ENCODE results near the gene DNPH1. TPM values are rescaled to one million over a fixed set of nuclear protein-coding genes. Genes with fewer than 3 reads are reported as not detected.

The DNPH1 gene
- total RNA-seq, result 105 and 124 TPM in 2 replicates
- polyA plus RNA-seq, result 136 and 153 TPM in 2 replicates

DNA sequence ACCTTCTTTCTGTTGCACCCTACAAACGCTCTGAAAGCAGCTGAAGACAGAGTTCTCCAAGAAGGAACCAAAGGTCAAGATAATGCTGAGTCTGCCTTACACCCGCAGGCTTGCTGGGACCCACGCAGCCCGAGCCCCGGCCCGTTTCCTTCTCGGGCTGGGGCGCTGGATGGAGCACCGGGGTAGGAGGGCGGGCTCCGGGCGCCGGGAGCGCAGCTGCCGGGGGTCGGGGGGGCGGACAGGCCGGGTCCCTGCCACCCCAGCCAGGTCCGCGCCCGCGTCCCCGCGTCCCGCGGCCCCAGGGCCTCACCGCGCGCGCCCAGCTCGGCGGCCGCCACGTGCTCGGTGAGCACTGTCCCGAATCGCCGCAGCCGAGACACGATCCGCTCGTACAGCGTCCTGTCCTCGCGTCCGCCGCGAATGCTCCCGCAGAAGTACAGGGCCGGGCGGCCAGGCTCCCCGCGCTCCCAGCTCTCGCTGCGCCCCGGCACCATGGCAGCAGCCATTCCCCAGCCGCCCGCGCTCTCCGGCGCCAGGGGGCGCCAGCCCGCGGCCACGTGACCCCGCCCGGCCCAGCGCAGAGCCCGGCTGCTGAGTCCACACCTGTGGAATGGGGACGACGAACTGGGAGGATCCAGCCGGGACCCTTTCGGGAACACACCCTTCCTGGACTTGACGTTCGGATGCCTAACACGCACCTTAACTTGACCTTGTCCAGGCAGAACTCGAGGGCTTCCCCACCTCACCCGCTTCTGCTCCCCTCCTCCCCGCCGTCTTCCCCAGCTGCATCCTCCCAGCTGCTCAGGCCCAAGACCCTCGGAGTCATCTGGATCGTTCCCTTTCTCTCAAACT lies at the start of gene DNPH1:
Gene DNPH1 (minus strand): TSS at position 531 of the 852 bp plus-strand sequence. CDS start 25 bp downstream, at position 506.
- peak within 1 kb of the TSS; percentile 68 for H3K27ac ChIP-seq

GRCh38 chr6:43278524-43279078 lies 49.3 kb upstream of the DNPH1 start:
- Histone ChIP-seq H3K27ac (peak overlapping the region; percentile 62), H3K4me1 (ENCODE audit: insufficient read depth) (peaks cover 40% of the 10 kb centered on the region), H3K4me2 (no peak overlapping the region), H4K20me1 (ENCODE audit: insufficient read depth, poor library complexity, severe bottlenecking) (no peaks in the 10 kb centered on the region), H3K79me2 (no peaks in the 10 kb centered on the region), H3K4me3 (no peak overlapping the region), H2AFZ (no peak overlapping the region), H3K27me3 (no peaks in the 10 kb centered on the region), H3K9me2 (replicated peaks; ENCODE audit: insufficient read depth) (no peaks in the 10 kb centered on the region), H3K9me3 (ENCODE audit: low read depth) (no peaks in the 10 kb centered on the region), H3K36me3 (replicated peaks; ENCODE audit: insufficient read depth, low read depth) (no peaks in the 10 kb centered on the region)
- WGBS (ENCODE audit: low lambda C conversion rate, missing lambda C conversion rate), result 64% methylated on average over 4 of the region's 4 CpGs
- DNase-seq (ENCODE audit: low spot score), result no peak
- TF ChIP-seq, protein P1, sequence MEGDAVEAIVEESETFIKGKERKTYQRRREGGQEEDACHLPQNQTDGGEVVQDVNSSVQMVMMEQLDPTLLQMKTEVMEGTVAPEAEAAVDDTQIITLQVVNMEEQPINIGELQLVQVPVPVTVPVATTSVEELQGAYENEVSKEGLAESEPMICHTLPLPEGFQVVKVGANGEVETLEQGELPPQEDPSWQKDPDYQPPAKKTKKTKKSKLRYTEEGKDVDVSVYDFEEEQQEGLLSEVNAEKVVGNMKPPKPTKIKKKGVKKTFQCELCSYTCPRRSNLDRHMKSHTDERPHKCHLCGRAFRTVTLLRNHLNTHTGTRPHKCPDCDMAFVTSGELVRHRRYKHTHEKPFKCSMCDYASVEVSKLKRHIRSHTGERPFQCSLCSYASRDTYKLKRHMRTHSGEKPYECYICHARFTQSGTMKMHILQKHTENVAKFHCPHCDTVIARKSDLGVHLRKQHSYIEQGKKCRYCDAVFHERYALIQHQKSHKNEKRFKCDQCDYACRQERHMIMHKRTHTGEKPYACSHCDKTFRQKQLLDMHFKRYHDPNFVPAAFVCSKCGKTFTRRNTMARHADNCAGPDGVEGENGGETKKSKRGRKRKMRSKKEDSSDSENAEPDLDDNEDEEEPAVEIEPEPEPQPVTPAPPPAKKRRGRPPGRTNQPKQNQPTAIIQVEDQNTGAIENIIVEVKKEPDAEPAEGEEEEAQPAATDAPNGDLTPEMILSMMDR (IDR thresholded peaks at IDR 0.05; ENCODE audit: poor library complexity), result no peak

More for the DNA sequence above, at the start of gene DNPH1:
- no peaks in the 10 kb centered on the region for H3K9me3 ChIP-seq (ENCODE audit: low read depth)
- no peaks in the 10 kb centered on the region for H4K20me1 ChIP-seq (ENCODE audit: insufficient read depth, poor library complexity, severe bottlenecking)
- peak within 1 kb of the TSS; percentile 80 for H3K4me2 ChIP-seq
- no peak for TF ChIP-seq EZH2phosphoT487 (IDR thresholded peaks at IDR 0.05; ENCODE audit: low read depth, severe bottlenecking, unreplicated experiment)
- no peak for TF ChIP-seq EZH2 (IDR thresholded peaks at IDR 0.05; ENCODE audit: borderline replicate concordance)
- TF ChIP-seq, protein P1 (IDR thresholded peaks at IDR 0.05; ENCODE audit: poor library complexity), result peak; percentile 86
- no peaks in the 10 kb centered on the region for H3K27me3 ChIP-seq
- 4% methylated on average over 39 of the region's 82 CpGs for WGBS (ENCODE audit: low lambda C conversion rate, missing lambda C conversion rate)
- peak within 1 kb of the TSS; percentile 51 for H3K4me3 ChIP-seq
- H3K4me1 ChIP-seq (ENCODE audit: insufficient read depth), result no peaks in the 10 kb centered on the region
- DNase-seq (ENCODE audit: low spot score), result peak; percentile 90
- peak within 1 kb of the TSS; percentile 75 for H2AFZ ChIP-seq
- peaks cover 8% of the 10 kb centered on the region for H3K79me2 ChIP-seq
- no peaks in the 10 kb centered on the region for H3K36me3 ChIP-seq (replicated peaks; ENCODE audit: insufficient read depth, low read depth)
- no peaks in the 10 kb centered on the region for H3K9me2 ChIP-seq (replicated peaks; ENCODE audit: insufficient read depth)

DNA sequence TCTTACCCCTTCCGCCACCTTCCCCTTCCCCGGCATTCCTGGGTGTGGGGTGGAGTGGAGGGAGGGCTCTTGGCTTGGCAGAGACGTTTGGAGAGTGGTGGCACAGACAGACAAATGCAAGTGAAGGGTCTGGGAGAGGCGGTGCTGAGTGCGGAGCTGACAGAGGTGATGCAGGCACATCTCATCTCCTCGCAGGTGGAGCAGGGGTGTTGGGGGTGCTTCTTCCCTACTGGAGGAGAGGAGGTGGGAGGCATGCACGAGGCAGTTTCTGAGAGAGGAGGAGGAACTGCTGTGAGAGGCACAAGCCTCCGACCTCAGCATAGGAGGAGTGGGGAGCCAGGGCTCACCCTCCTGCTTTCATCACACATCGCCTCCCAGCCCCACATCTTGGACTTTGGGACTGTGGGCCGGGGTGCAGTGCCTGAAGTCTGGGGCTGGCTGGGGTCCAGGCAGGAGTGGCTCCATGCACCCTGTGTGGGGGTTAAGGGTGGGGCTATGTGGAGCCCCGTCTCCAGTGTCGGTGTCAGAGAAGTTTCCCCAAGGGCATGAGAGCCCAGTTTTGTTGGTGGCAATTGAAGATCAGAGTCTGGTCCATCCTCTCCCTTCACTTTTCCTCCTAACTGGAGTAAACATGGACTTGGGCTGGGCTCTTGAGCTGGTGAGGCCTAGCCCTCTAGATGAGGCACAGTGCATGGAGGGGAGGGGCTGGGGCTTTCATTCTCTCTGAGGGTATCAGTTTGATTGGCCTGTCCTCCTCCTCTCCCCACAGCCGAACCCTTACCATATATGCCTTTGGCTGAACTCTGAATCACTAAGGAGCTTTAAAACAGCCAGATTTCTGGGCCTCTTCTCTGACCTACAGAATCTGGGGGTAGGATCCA lies 48.6 kb upstream of the DNPH1 start:
- H3K27ac ChIP-seq, result peak overlapping the region; percentile 62
- WGBS (ENCODE audit: low lambda C conversion rate, missing lambda C conversion rate), result 76% methylated on average over 13 of the region's 13 CpGs
- peak; percentile 63 for DNase-seq (ENCODE audit: low spot score)

More for the DNA sequence above, 48.6 kb upstream of the DNPH1 start:
- TF ChIP-seq EZH2 (IDR thresholded peaks at IDR 0.05; ENCODE audit: borderline replicate concordance), result no peak
- no peak for TF ChIP-seq EZH2phosphoT487 (IDR thresholded peaks at IDR 0.05; ENCODE audit: low read depth, severe bottlenecking, unreplicated experiment)
- TF ChIP-seq, protein P1 (IDR thresholded peaks at IDR 0.05; ENCODE audit: poor library complexity), result no peak
- Histone ChIP-seq H3K36me3 (replicated peaks; ENCODE audit: insufficient read depth, low read depth) (no peaks in the 10 kb centered on the region), H3K9me3 (ENCODE audit: low read depth) (no peaks in the 10 kb centered on the region), H3K79me2 (no peaks in the 10 kb centered on the region), H3K4me2 (no peak overlapping the region), H3K4me3 (no peak overlapping the region), H2AFZ (no peak overlapping the region), H4K20me1 (ENCODE audit: insufficient read depth, poor library complexity, severe bottlenecking) (no peaks in the 10 kb centered on the region), H3K9me2 (replicated peaks; ENCODE audit: insufficient read depth) (no peaks in the 10 kb centered on the region), H3K27me3 (no peaks in the 10 kb centered on the region), H3K4me1 (ENCODE audit: insufficient read depth) (peaks cover 40% of the 10 kb centered on the region)
